Hepatocyte (in vitro differentiated cells): ENCODE measurements around the gene UBE2Q2. TPM values are rescaled to one million over a fixed set of nuclear protein-coding genes. Genes with fewer than 3 reads are reported as not detected.

ENCODE experiments used
- DNase-seq: peaks from one replicate; pipeline ENCODE4 v3.0.0-alpha.2; 2016; ENCODE audit warnings: low spot score
- H2AFZ ChIP-seq: fragments of 200-600 bp; sonication (generic); 2 replicates; pipeline ENCODE4 v1.6.0; 2016; ENCODE audit warnings: antibody characterized with exemption, mild to moderate bottlenecking
- H3K27ac ChIP-seq: fragments of 200-600 bp; sonication (generic); 2 replicates; pipeline ENCODE4 v1.5.1; 2016; ENCODE audit warnings: mild to moderate bottlenecking
- H3K27me3 ChIP-seq: fragments of 200-600 bp; sonication (generic); 2 replicates; pipeline ENCODE4 v1.6.1; 2016
- H3K36me3 ChIP-seq: fragments of 200-600 bp; sonication (generic); replicated peaks from 2 replicates; pipeline ENCODE4 v1.5.1; 2016; ENCODE audit warnings: low read depth; ENCODE audit not compliant: insufficient read depth
- H3K4me1 ChIP-seq: fragments of 200-600 bp; sonication (generic); 2 replicates; pipeline ENCODE4 v1.5.1; 2016; ENCODE audit warnings: mild to moderate bottlenecking, moderate library complexity; ENCODE audit not compliant: insufficient read depth
- H3K4me2 ChIP-seq: fragments of 200-600 bp; sonication (generic); 2 replicates; pipeline ENCODE4 v1.6.0; 2016
- H3K4me3 ChIP-seq: fragments of 200-600 bp; sonication (generic); 2 replicates; pipeline ENCODE4 v1.5.1; 2016; ENCODE audit warnings: mild to moderate bottlenecking
- H3K79me2 ChIP-seq: fragments of 200-600 bp; sonication (generic); 2 replicates; pipeline ENCODE4 v1.6.0; 2017; ENCODE audit warnings: mild to moderate bottlenecking
- H3K9me2 ChIP-seq: fragments of 200-600 bp; sonication (generic); replicated peaks from 2 replicates; pipeline ENCODE4 v1.6.0; 2017; ENCODE audit warnings: mild to moderate bottlenecking; ENCODE audit not compliant: insufficient read depth
- H3K9me3 ChIP-seq: fragments of 200-600 bp; sonication (generic); 2 replicates; pipeline ENCODE4 v1.5.1; 2016; ENCODE audit warnings: low read depth, mild to moderate bottlenecking
- H4K20me1 ChIP-seq: fragments of 200-600 bp; sonication (generic); 2 replicates; pipeline ENCODE4 v1.6.0; 2016; ENCODE audit warnings: mild to moderate bottlenecking; ENCODE audit not compliant: insufficient read depth, poor library complexity, severe bottlenecking
- CTCF ChIP-seq: fragments of 200-600 bp; sonication (generic); IDR thresholded peaks from 2 replicates; pipeline ENCODE4 v1.5.1; 2016; ENCODE audit warnings: antibody characterized with exemption, mild to moderate bottlenecking; ENCODE audit not compliant: poor library complexity
- EZH2 ChIP-seq: fragments of 200-600 bp; sonication (generic); IDR thresholded peaks from 2 replicates; pipeline ENCODE4 v1.6.1; 2016; ENCODE audit warnings: antibody characterized with exemption, mild to moderate bottlenecking, borderline replicate concordance
- EZH2phosphoT487 ChIP-seq: fragments of 200-600 bp; sonication (generic); IDR thresholded peaks from one replicate; pipeline ENCODE4 v1.6.1; 2018; ENCODE audit warnings: antibody characterized with exemption, mild to moderate bottlenecking, low read depth, moderate library complexity; ENCODE audit not compliant: unreplicated experiment, severe bottlenecking
- WGBS: methylation state at CpG from one replicate; pipeline ENCODE4 v1.1.6; 2016; ENCODE audit warnings: low lambda C conversion rate; ENCODE audit errors: missing lambda C conversion rate; 5-methylcytosine and 5-hydroxymethylcytosine counted together
- polyA plus RNA-seq: library from polyadenylated mRNA; unstranded; fragments of >200 nt; fragmentation: Nextera tagmentation; extraction: Ambion mirVana; gene quantifications from 2 replicates; pipeline ENCODE4 v1.2.1, GENCODE V29; 2016
- small RNA-seq: library from RNA; depleted of rRNA; stranded (forward); fragments of <200 nt; gene quantifications from one replicate; pipeline ENCODE3, GENCODE V24; 2014
- total RNA-seq: library from RNA; depleted of rRNA; stranded (reverse); fragments of >200 nt; gene quantifications from 2 replicates; pipeline ENCODE4 v1.2.3, GENCODE V29; 2014

UBE2Q2 gene
- total and polyA plus RNA-seq, 2 experiments from 2014 or later, result 30.7 to 50.9 TPM

GRCh38 chr15:75945953-75946352, 102.7 kb downstream of the UBE2Q2 start:
- no peaks in the 10 kb centered on the region for H3K9me2 ChIP-seq
- H3K9me3 ChIP-seq, result no peaks in the 10 kb centered on the region
- H3K27ac ChIP-seq, result no peak overlapping the region
- no peak overlapping the region for H2AFZ ChIP-seq
- no peaks in the 10 kb centered on the region for H3K4me1 ChIP-seq
- no peaks in the 10 kb centered on the region for H3K27me3 ChIP-seq
- H4K20me1 ChIP-seq, result no peaks in the 10 kb centered on the region
- H3K36me3 ChIP-seq, result no peaks in the 10 kb centered on the region
- H3K79me2 ChIP-seq, result no peaks in the 10 kb centered on the region
- 86% methylated on average over 4 of the region's 4 CpGs for WGBS
- no peak overlapping the region for H3K4me3 ChIP-seq
- TF ChIP-seq EZH2phosphoT487, result no peak
- TF ChIP-seq EZH2, result no peak
- no peak for TF ChIP-seq CTCF
- DNase-seq, result no peak
- H3K4me2 ChIP-seq, result no peak overlapping the region

GRCh38 chr15:75947092-75947491, 103.8 kb downstream of the UBE2Q2 start:
- Histone ChIP-seq H3K9me2 (no peaks in the 10 kb centered on the region), H3K27ac (no peak overlapping the region), H3K36me3 (no peaks in the 10 kb centered on the region), H3K4me3 (no peak overlapping the region), H2AFZ (no peak overlapping the region), H3K9me3 (no peaks in the 10 kb centered on the region), H3K27me3 (no peaks in the 10 kb centered on the region), H3K4me1 (no peaks in the 10 kb centered on the region), H4K20me1 (no peaks in the 10 kb centered on the region), H3K79me2 (no peaks in the 10 kb centered on the region), H3K4me2 (no peak overlapping the region)
- 86% methylated on average over 1 of the region's 1 CpG for WGBS
- TF ChIP-seq CTCF (no peak), EZH2phosphoT487 (no peak), EZH2 (no peak)
- DNase-seq, result no peak

GRCh38 chr15:75948761-75949296, 105.6 kb downstream of the UBE2Q2 start:
- H4K20me1 ChIP-seq, result no peaks in the 10 kb centered on the region
- 83% methylated on average over 8 of the region's 8 CpGs for WGBS

More at GRCh38 chr15:75948761-75949296, 105.6 kb downstream of the UBE2Q2 start:
- Histone ChIP-seq H3K36me3 (no peaks in the 10 kb centered on the region), H2AFZ (no peak overlapping the region), H3K79me2 (no peaks in the 10 kb centered on the region), H3K4me1 (no peaks in the 10 kb centered on the region), H3K9me3 (no peaks in the 10 kb centered on the region), H3K9me2 (no peaks in the 10 kb centered on the region), H3K4me2 (no peak overlapping the region), H3K4me3 (no peak overlapping the region), H3K27ac (no peak overlapping the region), H3K27me3 (no peaks in the 10 kb centered on the region)
- TF ChIP-seq EZH2 (no peak), EZH2phosphoT487 (no peak), CTCF (no peak)
- DNase-seq, result no peak

Small RNAs within 50 kb of the gene (small RNA-seq; reads per million reads assigned to genes)
- gene RN7SL510P, result not detected

Other genes starting within 250 kb of the UBE2Q2 start
- 25.2 and 25.6 TPM in 2 replicates for gene SNUPN, start 217.7 kb upstream of the UBE2Q2 start, total RNA-seq
- 28.8 and 33.2 TPM in 2 replicates for gene SNUPN, start 217.7 kb upstream of the UBE2Q2 start, polyA plus RNA-seq
- 142 and 155 TPM in 2 replicates for gene IMP3, start 203.2 kb upstream of the UBE2Q2 start, total RNA-seq
- gene IMP3, start 203.2 kb upstream of the UBE2Q2 start, polyA plus RNA-seq, result 117 and 144 TPM in 2 replicates
- gene SNX33, start 195.5 kb upstream of the UBE2Q2 start, total RNA-seq, result 14.8 and 17.8 TPM in 2 replicates
- gene SNX33, start 195.5 kb upstream of the UBE2Q2 start, polyA plus RNA-seq, result 21.1 and 21.8 TPM in 2 replicates
- gene CSPG4, start 130.6 kb upstream of the UBE2Q2 start, total RNA-seq, result 3.2 and 6.4 TPM in 2 replicates
- 7.8 and 8.6 TPM in 2 replicates for gene CSPG4, start 130.6 kb upstream of the UBE2Q2 start, polyA plus RNA-seq
- 26.7 and 40.3 TPM in 2 replicates for gene FBXO22, start 60.4 kb downstream of the UBE2Q2 start, total RNA-seq
- gene FBXO22, start 60.4 kb downstream of the UBE2Q2 start, polyA plus RNA-seq, result 37.0 and 49.3 TPM in 2 replicates
- gene NRG4, start 169.0 kb downstream of the UBE2Q2 start, total RNA-seq, result 0.50 and 0.80 TPM in 2 replicates
- gene NRG4, start 169.0 kb downstream of the UBE2Q2 start, polyA plus RNA-seq, result 0.90 and 1.5 TPM in 2 replicates
- 1.8 and 1.9 TPM in 2 replicates for gene TMEM266, start 216.5 kb downstream of the UBE2Q2 start, total RNA-seq
- 0.39 and 0.77 TPM in 2 replicates for gene TMEM266, start 216.5 kb downstream of the UBE2Q2 start, polyA plus RNA-seq